K562 (cell line): ENCODE data around the gene POT1. TPM values are rescaled to one million over a fixed set of nuclear protein-coding genes. Genes with fewer than 3 reads are reported as not detected.

ENCODE experiments used
- ATAC-seq: fragments of 200-7000 bp; cut with Tn5 transposase; 3 replicates; pipeline ENCODE4 v1.9.1; 2020; ENCODE audit warnings: moderate library complexity
- BruUV-seq: library from RNA; stranded (reverse); fragments of 400-500 nt; replicated peaks from 2 replicates; lab custom pipeline; 2021; lab: Mats Ljungman, UMichigan
- CTCF ChIA-PET: fragments of 300-600 bp; formaldehyde crosslinking; extraction: SDS; loops from one replicate; lab custom pipeline; 2021; ENCODE audit warnings: low intra/inter-chr PET ratio; lab: Yijun Ruan, JAX
- POLR2A ChIA-PET: fragments of 300-600, 350-650 bp; sonication (Branson Sonifier 250); formaldehyde crosslinking; extraction: SDS; loops from one replicate; lab custom pipeline; 2021; ENCODE audit warnings: antibody characterized with exemption, inconsistent platforms; lab: Yijun Ruan, JAX
- DNase-seq, 4 experiments: peaks; one replicate each; pipeline versions ENCODE4 v3.0.0 to v3.0.0-alpha.2; 2011 to 2018; ENCODE audit warnings: low spot score in 3 of 4, mixed read lengths in 3 of 4; ENCODE audit errors: extremely low read depth in 1 of 4
- FAIRE-seq: peaks from 2 replicates; lab custom pipeline; 2011; peaks lifted over from hg19 to GRCh38; lab: Jason Lieb, UNC
- H2AFZ ChIP-seq: 2 replicates; pipeline ENCODE4 v1.6.0; 2011; ENCODE audit warnings: low read depth, low read length, control low read depth, inconsistent platforms
- H3K27ac ChIP-seq: fragments of 200-600 bp; 3 replicates; pipeline ENCODE4 v1.8.0; 2011; ENCODE audit warnings: low read depth, mild to moderate bottlenecking, control low read depth, inconsistent platforms, low read length, moderate library complexity, mixed read lengths; ENCODE audit errors: extremely low read depth
- H3K27me3 ChIP-seq, 2 experiments: fragments of 300-600 bp in 1 of 2; 2 replicates in 1 of 2; 3 replicates in 1 of 2; pipeline versions ENCODE4 v1.6.0 to v1.8.0; 2011; ENCODE audit warnings: inconsistent platforms in 2 of 2, low read length in 2 of 2, mild to moderate bottlenecking in 1 of 2, mixed read lengths in 1 of 2, moderate library complexity in 1 of 2; ENCODE audit not compliant: control insufficient read depth in 2 of 2, insufficient read depth in 2 of 2
- H3K36me3 ChIP-seq: fragments of 300-600 bp; 3 replicates; pipeline ENCODE4 v1.8.0; 2011; ENCODE audit warnings: mild to moderate bottlenecking, low read length, inconsistent platforms; ENCODE audit not compliant: control insufficient read depth, insufficient read depth
- H3K4me1 ChIP-seq, 2 experiments: fragments of 200-600 bp in 1 of 2; replicated peaks in 1 of 2; 2 replicates in 1 of 2; 3 replicates in 1 of 2; pipeline versions ENCODE4 v1.5.1 to v1.8.0; 2011; ENCODE audit warnings: inconsistent platforms in 2 of 2, low read length in 2 of 2, mild to moderate bottlenecking in 1 of 2, mixed read lengths in 1 of 2, moderate library complexity in 1 of 2; ENCODE audit not compliant: control insufficient read depth in 2 of 2, insufficient read depth in 2 of 2
- H3K4me2 ChIP-seq: 2 replicates; pipeline ENCODE4 v1.6.1; 2011; ENCODE audit warnings: low read length, control low read depth, inconsistent platforms, mixed read lengths; ENCODE audit not compliant: insufficient read depth
- H3K4me3 ChIP-seq: fragments of 200-600 bp; sonication (generic), shearing (Covaris generic); 2 replicates; pipeline ENCODE4 v1.5.1; 2016; ENCODE audit warnings: control low read depth, inconsistent platforms
- H3K79me2 ChIP-seq: fragments of 200-600 bp; 3 replicates; pipeline ENCODE4 v1.8.0; 2011; ENCODE audit warnings: low read length, inconsistent platforms; ENCODE audit not compliant: control insufficient read depth, insufficient read depth
- H3K9ac ChIP-seq, 2 experiments: 2 replicates each; pipeline versions ENCODE4 v1.6.0 to v1.6.1; 2011; ENCODE audit warnings: low read depth in 2 of 2, low read length in 2 of 2, control low read depth in 1 of 2, inconsistent platforms in 1 of 2, mild to moderate bottlenecking in 1 of 2, mixed read lengths in 1 of 2; ENCODE audit not compliant: insufficient read depth in 1 of 2
- H3K9me1 ChIP-seq: one replicate; pipeline ENCODE4 v1.6.0; 2011; ENCODE audit warnings: inconsistent platforms, mild to moderate bottlenecking, low read length, moderate library complexity; ENCODE audit not compliant: control insufficient read depth, insufficient read depth
- H3K9me3 ChIP-seq: replicated peaks from 2 replicates; pipeline ENCODE4 v1.5.1; 2011; ENCODE audit warnings: low read depth, low read length, inconsistent platforms; ENCODE audit not compliant: control insufficient read depth, insufficient read depth
- H4K20me1 ChIP-seq: replicated peaks from 2 replicates; pipeline ENCODE4 v1.6.1; 2011; ENCODE audit warnings: low read length, inconsistent platforms, mixed read lengths; ENCODE audit not compliant: control insufficient read depth, insufficient read depth
- C11orf30 ChIP-seq: fragments of 450-650 bp; IDR thresholded peaks from 2 replicates; pipeline ENCODE4 v1.6.1; 2016; ENCODE audit warnings: low read depth, mild to moderate bottlenecking
- CBFA2T3 ChIP-seq: fragments of 450-650 bp; IDR thresholded peaks from 2 replicates; pipeline ENCODE4 v1.6.1; 2017
- ELF1 ChIP-seq: fragments of 200-800 bp; sonication (Bioruptor generic); IDR thresholded peaks from 2 replicates; pipeline ENCODE4 v1.6.1; 2016; ENCODE audit warnings: missing genetic modification characterization, missing compliant biosample characterization
- FOXJ2 ChIP-seq: fragments of 200-800 bp; sonication (Bioruptor generic); IDR thresholded peaks from 2 replicates; pipeline ENCODE4 v1.6.1; 2016; ENCODE audit warnings: missing genetic modification characterization, missing compliant biosample characterization
- MAFF ChIP-seq: IDR thresholded peaks from 2 replicates; pipeline ENCODE4 v1.6.1; 2012; ENCODE audit warnings: low read length, improper control_type of control experiment
- MAFG ChIP-seq: fragments of 450-650 bp; conservative IDR thresholded peaks from 2 replicates; pipeline ENCODE4 v1.6.1; 2016; ENCODE audit warnings: missing genetic modification characterization, missing compliant biosample characterization
- MAFK ChIP-seq: IDR thresholded peaks from 2 replicates; pipeline ENCODE4 v1.6.1; 2011; ENCODE audit warnings: low read length, improper control_type of control experiment
- NFE2 ChIP-seq: IDR thresholded peaks from 2 replicates; pipeline ENCODE4 v1.6.1; 2014; ENCODE audit warnings: antibody characterized with exemption, low read depth
- ZNF134 ChIP-seq: fragments of 250-450 bp; sonication (Bioruptor Pico); conservative IDR thresholded peaks from 2 replicates; pipeline ENCODE4 v1.4.0; 2020
- ZNF316 ChIP-seq: fragments of 450-650 bp; IDR thresholded peaks from 2 replicates; pipeline ENCODE4 v1.6.1; 2016
- WGBS: fragments of 100-300 bp; shearing (Covaris generic); methylation state at CpG from one replicate; pipeline ENCODE4 v1.1.6; 2016; ENCODE audit warnings: low coverage, mixed read lengths; ENCODE audit not compliant: insufficient coverage; ENCODE audit errors: missing lambda C conversion rate; 5-methylcytosine and 5-hydroxymethylcytosine counted together
- in situ Hi-C: fragments of 300-500 bp; cut with MboI; formaldehyde crosslinking; loops from 4 replicates; pipeline ENCODE4 v1.15.0; 2018; ENCODE audit warnings: inconsistent platforms, mixed read lengths
- intact Hi-C: fragments of 100-400 bp; cut with micrococcal nuclease; formaldehyde crosslinking; loops from 2 replicates; pipeline ENCODE4 v1.14.2; 2022
- polyA plus RNA-seq, 8 experiments: library from polyadenylated mRNA; depleted of rRNA in 4 of 8; stranded (reverse) in 5 of 8; unstranded in 3 of 8; fragments of >200 nt; fragmentation: Nextera tagmentation in 2 of 8; fragmentation: Illumina TruSeq in 1 of 8; extraction: Ambion mirVana in 2 of 8; extraction: Trizol in 1 of 8; gene quantifications; 2 replicates each; pipeline versions ENCODE4 v1.2.1 to v1.2.3, GENCODE V29; 2011 to 2014; ENCODE audit warnings: inconsistent platforms in 1 of 8, missing spikeins in 1 of 8
- total RNA-seq, 7 experiments: library from RNA; depleted of rRNA in 6 of 7; stranded (reverse); fragments of >200 nt in 6 of 7; fragmentation: Illumina TruSeq in 2 of 7; extraction: Trizol in 2 of 7; gene quantifications; 2 replicates each; pipeline versions ENCODE4 v1.2.1 to v1.2.3, GENCODE V29; 2011 to 2021; ENCODE audit warnings: low replicate concordance in 1 of 7
- TF ChIP-seq, protein P1 (sequence below): fragments of 250-450 bp; sonication (Bioruptor Pico); IDR thresholded peaks from 2 replicates; pipeline ENCODE4 v1.5.0; 2020; ENCODE audit warnings: mild to moderate bottlenecking
- TF ChIP-seq, protein P2 (sequence below): fragments of 250-450 bp; sonication (Bioruptor Pico); IDR thresholded peaks from 2 replicates; pipeline ENCODE4 v1.8.0; 2022; ENCODE audit warnings: inconsistent platforms, mild to moderate bottlenecking, moderate library complexity, borderline replicate concordance

Gene POT1
- total and polyA plus RNA-seq, 9 of the 15 experiments (the other 6 are each of a cell fraction or from before 2014, with no cell fraction given) = 37.9 to 140 (median 63.6) TPM

DNA sequence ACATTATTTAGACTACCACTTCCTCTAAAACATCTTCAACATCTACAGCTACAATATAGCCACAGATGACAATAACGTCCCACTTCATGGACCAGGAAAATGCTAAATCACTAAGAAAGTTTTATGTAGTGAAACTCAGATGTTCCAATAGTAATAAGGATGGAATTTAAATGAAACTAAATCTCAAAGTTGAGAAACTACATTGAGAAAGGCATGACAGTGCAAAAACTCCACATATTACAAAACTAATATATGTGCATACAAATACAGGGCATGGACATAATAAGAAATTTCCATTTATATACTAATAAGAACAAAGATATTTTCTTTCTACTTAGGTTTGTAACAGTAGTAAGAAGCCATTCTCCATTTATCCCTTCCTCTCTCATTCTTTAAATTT is 31.1 kb downstream of the POT1 start (continued):
- TF ChIP-seq NFE2 = peak; percentile 16; the same call in 1 of the 2 replicates
- TF ChIP-seq FOXJ2 (tag) = no peak
- no peak for TF ChIP-seq ELF1
- no peak for TF ChIP-seq CBFA2T3
- TF ChIP-seq, protein P1, sequence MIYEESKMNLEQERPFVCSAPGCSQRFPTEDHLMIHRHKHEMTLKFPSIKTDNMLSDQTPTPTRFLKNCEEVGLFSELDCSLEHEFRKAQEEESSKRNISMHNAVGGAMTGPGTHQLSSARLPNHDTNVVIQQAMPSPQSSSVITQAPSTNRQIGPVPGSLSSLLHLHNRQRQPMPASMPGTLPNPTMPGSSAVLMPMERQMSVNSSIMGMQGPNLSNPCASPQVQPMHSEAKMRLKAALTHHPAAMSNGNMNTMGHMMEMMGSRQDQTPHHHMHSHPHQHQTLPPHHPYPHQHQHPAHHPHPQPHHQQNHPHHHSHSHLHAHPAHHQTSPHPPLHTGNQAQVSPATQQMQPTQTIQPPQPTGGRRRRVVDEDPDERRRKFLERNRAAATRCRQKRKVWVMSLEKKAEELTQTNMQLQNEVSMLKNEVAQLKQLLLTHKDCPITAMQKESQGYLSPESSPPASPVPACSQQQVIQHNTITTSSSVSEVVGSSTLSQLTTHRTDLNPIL (CRISPR knock-in tag) = no peak

DNA sequence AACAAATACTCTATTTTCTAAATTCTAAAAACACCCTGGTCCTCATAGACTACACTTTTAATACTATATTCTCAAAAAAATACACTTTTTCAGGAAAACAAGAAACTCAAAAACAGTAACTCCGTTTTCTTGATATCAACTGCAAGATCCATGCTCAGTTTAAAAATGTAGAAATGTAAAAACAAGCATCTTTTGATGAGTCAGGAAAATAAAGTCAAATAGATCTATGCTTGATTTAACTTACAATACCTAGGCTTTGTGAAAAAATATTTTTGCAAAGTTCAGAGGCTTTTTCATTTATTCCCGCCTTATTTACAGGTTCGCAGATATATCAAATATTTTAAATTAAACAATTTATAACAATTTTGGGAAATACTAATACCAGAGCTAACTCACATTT is 33.6 kb downstream of the POT1 start:
- no peak overlapping the region for H3K27ac ChIP-seq
- WGBS = 94% methylated on average over 3 of the region's 3 CpGs
- no peaks in the 10 kb centered on the region for H3K9me3 ChIP-seq
- no peaks in the 10 kb centered on the region for H3K4me1 ChIP-seq
- H2AFZ ChIP-seq = no peak overlapping the region
- no peak for DNase-seq
- no peaks in the 10 kb centered on the region for H3K27me3 ChIP-seq
- intact Hi-C loops (no loop called here), in situ Hi-C loops (no loop called here)
- FAIRE-seq = no peak
- POLR2A ChIA-PET = interaction anchor here (1.0 kb wide), 1 partner anchor 35 kb away, joined by 3 read pairs; no protein-coding TSS in a partner anchor
- BruUV-seq = no TSS peak
- H3K9ac ChIP-seq = no peak overlapping the region
- no peaks in the 10 kb centered on the region for H3K9me1 ChIP-seq
- CTCF ChIA-PET = no interaction called here
- no peaks in the 10 kb centered on the region for H3K79me2 ChIP-seq
- H3K36me3 ChIP-seq = peaks cover 36% of the 10 kb centered on the region
- H3K4me2 ChIP-seq = no peak overlapping the region
- peak; percentile 86 for TF ChIP-seq ZNF316
- TF ChIP-seq ZNF134 (CRISPR knock-in tag) = no peak
- TF ChIP-seq, protein P2, sequence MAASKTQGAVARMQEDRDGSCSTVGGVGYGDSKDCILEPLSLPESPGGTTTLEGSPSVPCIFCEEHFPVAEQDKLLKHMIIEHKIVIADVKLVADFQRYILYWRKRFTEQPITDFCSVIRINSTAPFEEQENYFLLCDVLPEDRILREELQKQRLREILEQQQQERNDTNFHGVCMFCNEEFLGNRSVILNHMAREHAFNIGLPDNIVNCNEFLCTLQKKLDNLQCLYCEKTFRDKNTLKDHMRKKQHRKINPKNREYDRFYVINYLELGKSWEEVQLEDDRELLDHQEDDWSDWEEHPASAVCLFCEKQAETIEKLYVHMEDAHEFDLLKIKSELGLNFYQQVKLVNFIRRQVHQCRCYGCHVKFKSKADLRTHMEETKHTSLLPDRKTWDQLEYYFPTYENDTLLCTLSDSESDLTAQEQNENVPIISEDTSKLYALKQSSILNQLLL = no peak
- TF ChIP-seq C11orf30 = peak; percentile 61; the same call in 1 of the 2 replicates
- TF ChIP-seq MAFK = peak; percentile 49; the same call in 1 of the 2 replicates
- TF ChIP-seq MAFF = peak; percentile 66; the same call in 1 of the 2 replicates
- peak; percentile 44 for TF ChIP-seq MAFG (tag)
- no peak for ATAC-seq
- no peaks in the 10 kb centered on the region for H4K20me1 ChIP-seq
- H3K4me3 ChIP-seq = no peak overlapping the region
